ENCODE measurements around the gene DGKD. TPM values are rescaled to one million over a fixed set of nuclear protein-coding genes. Genes with fewer than 3 reads are reported as not detected.

Gene DGKD
- total RNA-seq, 1 experiment from 2014 or later = 52.0 TPM

- ATAC-seq = no peak
- RAD21 ChIA-PET (ENCODE audit: low non-redundant PET in 1 of 2, low total read pairs in 2 of 2, uncharacterized antibody in 2 of 2, unreplicated experiment in 2 of 2) = no interaction called here
- H2AFZ ChIP-seq (ENCODE audit: low read depth, low read length, poor library complexity, severe bottlenecking) = no peak overlapping the region
- no peak overlapping the region for H3K4me2 ChIP-seq (ENCODE audit: low read length)
- BruUV-seq (replicated peaks) = no TSS peak
- H4K20me1 ChIP-seq (ENCODE audit: insufficient read depth) = no peaks in the 10 kb centered on the region
- H3K9me2 ChIP-seq (ENCODE audit: insufficient read depth) = no peaks in the 10 kb centered on the region
- POLR2A ChIA-PET = no interaction called here
- no peaks in the 10 kb centered on the region for H3K27me3 ChIP-seq (ENCODE audit: insufficient read depth, low read length)
- H3K9me3 ChIP-seq (ENCODE audit: control insufficient read depth in 1 of 2, insufficient read depth in 1 of 2, low read depth in 1 of 2, low read length in 2 of 2) = no peaks in the 10 kb centered on the region
- peaks cover 5% of the 10 kb centered on the region in 2 experiments; a peak in 2 of 4 replicates for H3K36me3 ChIP-seq (ENCODE audit: control insufficient read depth in 1 of 2, insufficient read depth in 2 of 2, low read length in 2 of 2)
- H3K9ac ChIP-seq (ENCODE audit: low read length) = no peak overlapping the region
- DNase-seq (ENCODE audit: low read depth, low spot score) = no peak
- no peak overlapping the region for H3K4me3 ChIP-seq (replicated peaks in 1 of 2; ENCODE audit: low read depth in 1 of 2, low read length in 2 of 2)
- peaks cover 3 to 12% of the 10 kb centered on the region in 2 experiments; a peak in 2 of 4 replicates for H3K4me1 ChIP-seq (ENCODE audit: control insufficient read depth in 1 of 2, insufficient read depth in 2 of 2, low read length in 2 of 2)
- H3K79me2 ChIP-seq (ENCODE audit: insufficient read depth, low read length) = no peaks in the 10 kb centered on the region
- CTCF ChIA-PET = no interaction called here
- H3K27ac ChIP-seq (ENCODE audit: low read depth, low read length) = no peak overlapping the region
- intact Hi-C loops (cut with micrococcal nuclease) = loop anchor here (10.0 kb wide), 1 partner anchor 349 kb away; no protein-coding TSS in a partner anchor
- TF ChIP-seq RAD21 (IDR thresholded peaks at IDR 0.05; ENCODE audit: low read depth) (no peak), ELF1 (IDR thresholded peaks at IDR 0.05; ENCODE audit: borderline replicate concordance, low read depth) (no peak), SP1 (IDR thresholded peaks at IDR 0.05; ENCODE audit: low read depth) (no peak), EZH2phosphoT487 (IDR thresholded peaks at IDR 0.05; ENCODE audit: borderline replicate concordance) (no peak), CEBPB (IDR thresholded peaks at IDR 0.05; ENCODE audit: low read depth) (no peak), ATF3 (IDR thresholded peaks at IDR 0.05) (no peak), TCF7L2 (IDR thresholded peaks at IDR 0.05; ENCODE audit: borderline replicate concordance, extremely low read depth, insufficient read depth, insufficient read length) (no peak)
Observed at GRCh38 chr2:233485726-233486125, 131.4 kb downstream of the DGKD start.

GRCh38 chr2:233486357-233486756 is 132.1 kb downstream of the DGKD start:
- Histone ChIP-seq H3K4me2 (ENCODE audit: low read length) (no peak overlapping the region), H3K27ac (ENCODE audit: low read depth, low read length) (no peak overlapping the region), H3K9ac (ENCODE audit: low read length) (no peak overlapping the region), H3K27me3 (ENCODE audit: insufficient read depth, low read length) (no peaks in the 10 kb centered on the region), H4K20me1 (ENCODE audit: insufficient read depth) (no peaks in the 10 kb centered on the region), H3K4me3 (replicated peaks in 1 of 2; ENCODE audit: low read depth in 1 of 2, low read length in 2 of 2) (no peak overlapping the region), H3K9me3 (ENCODE audit: control insufficient read depth in 1 of 2, insufficient read depth in 1 of 2, low read depth in 1 of 2, low read length in 2 of 2) (no peaks in the 10 kb centered on the region), H2AFZ (ENCODE audit: low read depth, low read length, poor library complexity, severe bottlenecking) (no peak overlapping the region), H3K79me2 (ENCODE audit: insufficient read depth, low read length) (no peaks in the 10 kb centered on the region), H3K36me3 (ENCODE audit: control insufficient read depth in 1 of 2, insufficient read depth in 2 of 2, low read length in 2 of 2) (peaks cover 5% of the 10 kb centered on the region in 2 experiments; a peak in 2 of 4 replicates), H3K9me2 (ENCODE audit: insufficient read depth) (no peaks in the 10 kb centered on the region), H3K4me1 (ENCODE audit: control insufficient read depth in 1 of 2, insufficient read depth in 2 of 2, low read length in 2 of 2) (peaks cover 3 to 12% of the 10 kb centered on the region in 2 experiments; a peak in 2 of 4 replicates)
- ATAC-seq = no peak
- TF ChIP-seq ZBTB33 (IDR thresholded peaks at IDR 0.05; ENCODE audit: extremely low read depth, insufficient replicate concordance, low read length) = no peak
- no peak for TF ChIP-seq CBX3 (IDR thresholded peaks at IDR 0.05; ENCODE audit: low read depth)
- TF ChIP-seq JUND (IDR thresholded peaks at IDR 0.05) = no peak
- no peak for TF ChIP-seq ELF1 (IDR thresholded peaks at IDR 0.05; ENCODE audit: borderline replicate concordance, low read depth)
- TF ChIP-seq EZH2phosphoT487 (IDR thresholded peaks at IDR 0.05; ENCODE audit: borderline replicate concordance) = no peak
- TF ChIP-seq SIN3A (IDR thresholded peaks at IDR 0.05; ENCODE audit: low read depth) = no peak
- no peak for TF ChIP-seq EZH2 (IDR thresholded peaks at IDR 0.05)
- no peak for TF ChIP-seq MAX (IDR thresholded peaks at IDR 0.05)
- intact Hi-C loops (cut with micrococcal nuclease) = loop anchor here (10.0 kb wide), 1 partner anchor 348 kb away; no protein-coding TSS in a partner anchor
- ChIA-PET RAD21 (ENCODE audit: low non-redundant PET in 1 of 2, low total read pairs in 2 of 2, uncharacterized antibody in 2 of 2, unreplicated experiment in 2 of 2) (no interaction called here), POLR2A (no interaction called here), CTCF (no interaction called here)
- DNase-seq (ENCODE audit: low read depth, low spot score) = no peak
- BruUV-seq (replicated peaks) = no TSS peak
